ENCODE results near the gene SULF2.

DNA sequence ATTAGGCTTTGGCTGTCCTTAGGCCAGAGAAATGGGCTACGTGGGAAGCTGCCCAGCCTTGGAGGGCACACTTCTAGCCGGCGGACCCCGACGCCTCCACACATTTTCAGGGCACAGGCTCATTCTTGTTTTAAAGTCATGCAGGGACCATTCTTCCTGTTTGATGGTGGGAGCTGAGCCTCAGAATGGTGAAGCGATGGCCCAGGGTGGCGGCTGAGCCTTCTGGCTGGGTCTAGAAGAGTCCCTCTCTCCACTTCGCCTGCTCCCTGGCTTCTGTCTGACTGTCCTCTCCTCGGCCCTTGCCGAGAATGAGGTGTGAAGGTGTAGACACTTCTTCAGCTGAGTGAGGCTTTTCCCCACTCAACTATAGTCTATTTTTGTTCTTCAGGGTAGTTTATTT is 114.4 kb downstream of the SULF2 start:
- no peak for TF ChIP-seq EZH2 (IDR thresholded peaks at IDR 0.05; ENCODE audit: borderline replicate concordance, insufficient read depth, low read depth, low read length, poor library complexity, severe bottlenecking)
- TF ChIP-seq, protein P1, sequence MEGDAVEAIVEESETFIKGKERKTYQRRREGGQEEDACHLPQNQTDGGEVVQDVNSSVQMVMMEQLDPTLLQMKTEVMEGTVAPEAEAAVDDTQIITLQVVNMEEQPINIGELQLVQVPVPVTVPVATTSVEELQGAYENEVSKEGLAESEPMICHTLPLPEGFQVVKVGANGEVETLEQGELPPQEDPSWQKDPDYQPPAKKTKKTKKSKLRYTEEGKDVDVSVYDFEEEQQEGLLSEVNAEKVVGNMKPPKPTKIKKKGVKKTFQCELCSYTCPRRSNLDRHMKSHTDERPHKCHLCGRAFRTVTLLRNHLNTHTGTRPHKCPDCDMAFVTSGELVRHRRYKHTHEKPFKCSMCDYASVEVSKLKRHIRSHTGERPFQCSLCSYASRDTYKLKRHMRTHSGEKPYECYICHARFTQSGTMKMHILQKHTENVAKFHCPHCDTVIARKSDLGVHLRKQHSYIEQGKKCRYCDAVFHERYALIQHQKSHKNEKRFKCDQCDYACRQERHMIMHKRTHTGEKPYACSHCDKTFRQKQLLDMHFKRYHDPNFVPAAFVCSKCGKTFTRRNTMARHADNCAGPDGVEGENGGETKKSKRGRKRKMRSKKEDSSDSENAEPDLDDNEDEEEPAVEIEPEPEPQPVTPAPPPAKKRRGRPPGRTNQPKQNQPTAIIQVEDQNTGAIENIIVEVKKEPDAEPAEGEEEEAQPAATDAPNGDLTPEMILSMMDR (IDR thresholded peaks at IDR 0.05) = no peak
